Mesenteric fat pad (tissue), 1 donor: Measurements from ENCODE around the gene NPTN. TPM values are rescaled to one million over a fixed set of nuclear protein-coding genes. Genes with fewer than 3 reads are reported as not detected.
"Not testable (repeated sequence)": the region's sequence is repeated elsewhere in the genome, so short reads cannot be mapped to it uniquely, and the experiment has no call there.

Experiments
- DNase-seq: peaks from one replicate; pipeline ENCODE4 v3.0.0-alpha.2; 2020; ENCODE audit warnings: low spot score
- total RNA-seq: library from RNA; stranded (reverse); fragmentation: NEBNext Ultra II Directional; extraction: Animal tissue kit (Norgen Biotek cat#: 25700); gene quantifications from one replicate; pipeline ENCODE4 v1.2.1, GENCODE V29; 2021
- donor health status: DM: yes; HTN: yes; CAD: no.

Gene NPTN
- total RNA-seq, 1 donor from 2014 or later: 70.1 TPM

- no peak for DNase-seq
These were observed 60.2 kb downstream of the NPTN start for GRCh38 chr15:73573037-73573436.

DNA sequence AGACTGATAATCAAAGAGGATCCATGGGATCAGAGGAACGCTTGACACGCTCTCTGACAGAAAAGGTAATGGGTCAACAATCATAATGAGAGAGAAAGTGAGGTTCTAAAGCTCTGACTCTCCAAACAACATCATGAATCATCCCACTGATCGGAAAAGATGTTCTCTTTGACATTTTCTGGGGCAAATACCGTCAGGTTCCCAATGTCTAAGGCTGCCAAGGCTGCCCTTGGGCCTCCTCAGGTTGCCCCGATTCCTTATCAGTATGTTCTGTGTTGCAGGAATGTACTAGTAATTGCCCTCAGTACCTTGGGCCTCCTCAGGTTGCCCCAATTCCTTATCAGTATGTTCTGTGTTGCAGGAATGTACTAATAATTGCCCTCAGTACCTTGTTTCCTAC, 60.9 kb downstream of the NPTN start:
- no peak for DNase-seq

- DNase-seq: no peak
These were observed 61.8 kb downstream of the NPTN start for GRCh38 chr15:73571346-73571745.

DNA sequence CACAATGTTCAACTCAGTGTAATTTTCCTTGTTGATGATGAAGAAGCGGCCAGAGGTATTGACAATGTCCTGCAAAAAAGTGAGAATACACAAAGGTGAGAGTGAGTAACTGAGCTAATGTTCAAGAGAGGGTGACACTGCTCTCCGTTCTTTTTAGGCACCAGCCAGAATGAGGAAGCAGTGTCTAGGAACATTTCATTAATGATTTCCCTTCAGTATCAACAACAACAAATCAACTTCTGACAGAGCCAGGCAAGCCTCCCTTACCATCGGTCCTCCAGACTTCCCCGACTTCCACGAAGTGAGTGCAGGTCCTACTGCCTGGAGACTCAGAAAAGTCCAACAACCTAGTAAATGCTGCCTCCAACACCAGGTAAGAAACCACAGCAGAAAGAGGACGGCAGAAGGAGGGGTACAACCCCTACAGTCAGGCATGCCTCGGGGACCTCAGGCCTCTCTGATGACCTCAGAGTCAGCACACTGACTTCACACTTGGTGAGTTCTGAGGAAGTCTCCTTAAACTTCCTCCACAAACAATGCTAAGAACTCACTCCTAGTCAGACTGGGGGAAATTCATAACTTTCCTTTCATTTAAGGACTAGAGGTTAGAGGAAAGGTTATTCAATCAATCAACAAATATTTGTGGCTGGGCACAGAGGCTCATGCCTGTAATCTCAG, 62.7 kb downstream of the NPTN start:
- DNase-seq: no peak

DNA sequence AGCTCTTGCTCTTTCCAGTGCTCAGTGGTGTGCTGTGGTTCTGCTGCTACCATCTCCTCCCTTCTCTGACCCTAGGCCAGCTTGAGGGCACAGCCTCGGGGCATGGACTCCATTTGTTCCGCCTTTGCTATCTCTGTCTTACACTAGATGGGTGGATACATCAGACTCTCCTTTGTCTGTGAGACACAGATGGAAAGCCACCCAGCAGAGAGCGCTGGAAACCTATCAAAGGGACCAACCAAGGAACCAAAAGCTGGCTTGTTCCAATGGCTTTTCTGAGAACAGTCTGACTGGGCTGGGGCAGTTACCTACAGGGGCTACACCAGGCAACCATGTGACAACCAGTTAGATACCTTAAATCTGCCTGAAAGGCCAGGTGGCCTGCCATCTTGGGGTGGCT, 63.8 kb downstream of the NPTN start:
- no peak for DNase-seq

- no peak for DNase-seq
These were observed 64.5 kb downstream of the NPTN start for GRCh38 chr15:73568564-73569280.

- no peak for DNase-seq
These were observed 66.2 kb downstream of the NPTN start for GRCh38 chr15:73567020-73567419.

DNA sequence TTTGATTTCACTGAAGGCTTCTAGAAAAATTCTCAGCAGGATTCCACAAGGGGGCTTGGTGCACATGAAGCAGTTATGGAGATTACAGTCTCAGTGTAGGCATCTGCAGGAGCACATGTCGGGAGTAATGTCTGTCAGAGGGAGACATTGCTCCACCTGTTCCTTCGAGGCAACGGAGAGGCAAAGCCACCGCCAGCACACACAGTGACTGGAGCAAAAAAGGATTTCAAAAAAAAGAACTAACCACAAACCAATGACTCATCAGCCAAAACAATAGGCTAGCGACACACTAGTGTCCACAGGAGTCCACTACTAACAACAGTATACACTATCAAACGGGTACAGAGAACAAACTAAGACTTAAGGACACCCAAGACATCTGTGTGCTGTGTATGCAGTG, 68.9 kb downstream of the NPTN start:
- DNase-seq: no peak

DNA sequence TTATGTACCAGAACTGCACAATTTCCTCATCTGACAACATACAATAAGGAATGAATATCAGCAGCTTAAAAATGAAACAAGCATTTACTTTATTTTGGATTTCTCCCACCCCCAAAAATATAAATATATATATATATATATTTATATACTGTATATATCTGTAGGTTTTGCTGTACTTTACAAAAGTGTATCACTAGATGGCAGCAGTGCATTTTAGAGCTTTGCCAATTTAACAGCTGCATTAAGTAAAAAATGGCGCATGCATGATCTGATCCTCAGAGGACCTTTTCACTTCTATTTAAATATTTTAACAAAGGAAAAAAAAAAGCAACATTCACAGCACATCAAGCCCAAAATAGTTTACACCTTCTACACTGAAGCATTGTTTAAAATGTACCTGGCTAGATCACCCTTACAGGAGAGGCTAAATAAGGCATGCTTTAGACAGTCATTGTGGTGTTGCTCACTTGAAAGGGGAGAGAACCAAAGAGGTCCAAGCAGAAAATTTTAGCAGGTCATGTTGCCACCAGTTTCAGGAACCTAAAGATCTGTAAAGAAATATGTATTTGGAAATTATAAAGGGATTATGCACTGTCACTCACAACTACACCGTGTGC, 72.6 kb downstream of the NPTN start:
- no peak for DNase-seq

DNA sequence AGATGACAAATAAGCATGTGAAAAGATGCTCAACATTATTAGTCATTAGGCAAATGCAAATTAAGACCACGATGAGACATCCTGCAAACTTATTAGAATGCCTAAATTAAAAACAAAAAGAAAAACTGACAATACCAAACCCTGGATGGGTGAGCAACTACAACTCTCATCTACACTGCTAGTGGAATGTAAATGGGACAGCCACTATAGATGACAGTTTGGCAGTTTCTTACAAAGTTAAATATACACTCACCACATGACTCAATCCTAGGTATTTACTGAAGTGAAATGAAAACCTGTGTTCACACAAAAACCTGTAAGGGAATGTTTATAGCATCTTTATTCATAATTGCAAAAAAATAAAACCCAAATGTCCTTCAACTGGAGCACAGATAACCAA, 74.7 kb downstream of the NPTN start:
- DNase-seq: no peak

DNA sequence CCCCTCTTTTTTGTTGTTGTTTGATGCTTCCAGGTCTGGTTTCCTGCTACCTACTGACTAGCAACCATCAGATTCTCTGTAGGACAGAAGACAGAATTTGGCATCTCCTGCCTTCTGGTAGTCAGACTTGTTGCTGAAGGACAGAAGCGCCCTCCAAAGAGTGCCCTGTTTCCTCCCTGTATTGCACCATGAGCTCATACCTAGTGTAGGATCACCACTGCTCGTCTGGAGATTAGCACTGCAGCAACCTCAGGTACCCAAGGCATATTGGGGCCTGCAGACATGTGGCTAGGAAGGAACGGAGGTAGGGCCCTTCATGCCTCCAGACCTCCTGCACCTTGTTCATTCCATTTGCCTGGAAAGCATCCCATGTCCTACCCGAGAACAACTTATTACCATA, 78.1 kb downstream of the NPTN start:
- DNase-seq: no peak

DNA sequence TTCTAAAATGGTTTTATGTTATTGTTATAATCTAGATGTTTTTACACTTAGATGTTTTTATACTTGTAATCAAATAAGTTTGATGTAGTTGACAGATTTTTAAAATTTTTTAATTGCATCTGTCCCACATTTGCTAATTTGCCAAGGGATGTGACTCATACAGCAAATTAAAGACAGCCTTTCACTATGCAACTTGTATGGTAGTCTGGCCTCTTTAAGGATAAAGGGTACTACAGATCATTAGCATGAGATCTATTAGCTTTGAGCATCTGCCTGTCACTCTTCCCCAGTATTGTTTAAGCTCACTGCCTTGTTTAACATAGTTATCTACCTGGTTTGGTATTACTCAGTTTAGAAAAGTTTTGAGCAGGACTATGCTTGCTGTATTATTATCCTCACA, 83.0 kb downstream of the NPTN start:
- no peak for DNase-seq

- DNase-seq: not testable (repeated sequence)
These were observed 84.3 kb downstream of the NPTN start for GRCh38 chr15:73548925-73549324.

DNA sequence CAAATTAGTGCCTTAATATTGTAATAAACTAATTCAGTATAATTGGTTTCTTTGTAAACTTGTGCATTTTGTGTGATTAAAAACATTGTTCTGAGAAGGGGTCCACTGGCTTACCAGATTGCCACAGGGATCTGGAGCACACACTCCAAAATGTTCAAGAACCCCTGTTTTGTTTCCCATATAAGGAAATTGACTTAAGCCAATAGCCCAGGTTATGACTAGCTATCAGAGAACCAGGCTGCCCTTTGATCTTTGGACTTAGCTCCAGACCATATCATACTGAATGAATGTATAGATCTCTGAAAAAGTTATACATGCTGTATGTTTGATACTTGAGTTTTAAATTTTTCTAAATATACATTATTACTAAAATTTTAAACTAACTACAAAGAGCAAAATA, 91.7 kb downstream of the NPTN start:
- no peak for DNase-seq

DNA sequence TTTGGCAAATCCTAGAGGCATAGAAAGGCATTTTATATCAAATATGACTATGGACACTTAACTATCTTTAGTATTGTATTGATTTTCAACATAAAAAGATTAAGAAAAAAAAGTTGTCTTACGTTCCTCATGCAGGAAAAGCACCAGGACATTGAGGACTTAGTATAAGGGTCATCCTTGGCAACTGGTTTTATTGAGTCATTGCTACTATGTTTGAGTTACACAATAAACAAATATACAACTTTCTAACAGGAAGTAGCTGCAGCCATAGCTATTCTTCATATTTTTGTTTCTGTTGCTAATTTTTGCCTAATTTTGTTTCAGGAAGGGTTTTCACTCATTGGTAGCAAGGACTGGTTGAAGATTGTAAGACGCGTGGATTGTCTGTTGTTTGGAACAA, 93.0 kb downstream of the NPTN start:
- DNase-seq: no peak

GRCh38 chr15:73539212-73540128, 93.7 kb downstream of the NPTN start:
- no peak for DNase-seq

- no peak for DNase-seq
These were observed 94.5 kb downstream of the NPTN start for GRCh38 chr15:73538563-73539211.

DNA sequence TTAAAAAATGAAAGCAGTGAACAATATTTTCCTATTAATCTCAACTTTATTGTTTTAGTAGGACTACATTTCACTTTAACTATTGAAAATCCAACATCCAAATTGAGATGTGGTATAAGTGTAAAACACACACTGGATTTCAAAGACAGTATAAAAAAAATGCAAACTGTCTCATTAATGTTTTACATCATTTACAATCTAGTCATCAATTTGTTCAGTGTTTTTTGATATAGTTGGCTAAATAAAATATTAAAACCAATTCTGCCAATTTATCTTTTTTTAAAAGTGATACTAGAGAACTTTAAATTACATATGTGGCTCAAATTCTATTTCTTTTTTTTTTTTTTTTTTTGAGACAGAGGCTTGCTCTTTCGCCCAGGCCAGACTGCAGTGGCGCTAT, 95.1 kb downstream of the NPTN start:
- no peak for DNase-seq

GRCh38 chr15:73530649-73531048, 102.5 kb downstream of the NPTN start:
- DNase-seq: no peak

DNA sequence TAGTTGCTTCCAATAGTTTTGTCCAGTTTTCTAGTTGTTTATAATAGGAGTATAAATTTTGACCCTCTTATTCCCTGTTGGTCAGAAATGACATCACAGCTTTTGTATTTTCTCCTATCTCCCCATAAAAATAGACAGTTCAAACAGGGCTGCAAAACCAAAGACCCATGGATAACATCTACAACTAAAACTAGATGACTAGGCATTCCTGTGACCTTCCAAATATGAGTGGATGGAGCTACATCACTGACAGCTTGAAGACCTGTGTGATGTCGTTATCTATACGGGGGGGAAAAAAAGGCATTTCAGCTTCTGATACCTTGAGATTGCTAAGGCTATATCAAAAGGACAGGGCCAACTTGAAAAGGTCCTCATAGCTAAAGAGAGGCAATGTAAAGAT, 105.6 kb downstream of the NPTN start:
- no peak for DNase-seq

GRCh38 chr15:73524919-73525318, 108.3 kb downstream of the NPTN start:
- DNase-seq: no peak
